Measurements from ENCODE around the gene NHSL1. TPM values are rescaled to one million over a fixed set of nuclear protein-coding genes. Genes with fewer than 3 reads are reported as not detected.

The NHSL1 gene
- total RNA-seq, 1 experiment from 2014 or later, result 32.1 TPM

GRCh38 chr6:138382498-138383265 lies 116.6 kb downstream of the NHSL1 start:
- POLR2A ChIA-PET, result no interaction called here
- H3K27ac Mint-ChIP-seq (ENCODE audit: low read depth, unreplicated experiment), result no peak overlapping the region
- H3K4me3 Mint-ChIP-seq (ENCODE audit: unreplicated experiment), result no peak overlapping the region
- TF ChIP-seq CTCF (IDR thresholded peaks at IDR 0.05; ENCODE audit: unreplicated experiment), result no peak
- H3K4me1 Mint-ChIP-seq (ENCODE audit: insufficient read depth, unreplicated experiment), result no peaks in the 10 kb centered on the region
- DNase-seq (ENCODE audit: unreplicated experiment), result no peak
- no TSS peak for BruUV-seq (replicated peaks)
- CTCF ChIA-PET, result interaction anchor here (0.6 kb wide), 1 partner anchor 444 kb away, joined by 3 read pairs; no protein-coding TSS in a partner anchor
- H3K9me3 Mint-ChIP-seq (ENCODE audit: unreplicated experiment), result no peaks in the 10 kb centered on the region
- no peaks in the 10 kb centered on the region for H3K36me3 Mint-ChIP-seq (ENCODE audit: insufficient read depth, unreplicated experiment)
- H3K27me3 Mint-ChIP-seq (ENCODE audit: insufficient read depth, unreplicated experiment), result no peaks in the 10 kb centered on the region
- intact Hi-C loops (cut with micrococcal nuclease), result no loop called here

- H3K36me3 Mint-ChIP-seq (ENCODE audit: insufficient read depth, unreplicated experiment), result no peaks in the 10 kb centered on the region
- ChIA-PET POLR2A (no interaction called here), CTCF (no interaction called here)
- H3K9me3 Mint-ChIP-seq (ENCODE audit: unreplicated experiment), result no peaks in the 10 kb centered on the region
- no TSS peak for BruUV-seq (replicated peaks)
- H3K27me3 Mint-ChIP-seq (ENCODE audit: insufficient read depth, unreplicated experiment), result no peaks in the 10 kb centered on the region
- intact Hi-C loops (cut with micrococcal nuclease), result no loop called here
- H3K4me3 Mint-ChIP-seq (ENCODE audit: unreplicated experiment), result no peak overlapping the region
- H3K27ac Mint-ChIP-seq (ENCODE audit: low read depth, unreplicated experiment), result no peak overlapping the region
- no peak for DNase-seq (ENCODE audit: unreplicated experiment)
- H3K4me1 Mint-ChIP-seq (ENCODE audit: insufficient read depth, unreplicated experiment), result no peaks in the 10 kb centered on the region
- TF ChIP-seq CTCF (IDR thresholded peaks at IDR 0.05; ENCODE audit: unreplicated experiment), result no peak
These were observed 120.8 kb downstream of the NHSL1 start for GRCh38 chr6:138378463-138378862.

GRCh38 chr6:138377844-138378243 lies 121.5 kb downstream of the NHSL1 start, which contains the start of gene SMIM28:
Gene SMIM28, plus strand, starts transcription at chr6:138377905. Its CDS starts 168 bp downstream, at chr6:138378073.
- POLR2A ChIA-PET, result no interaction called here

GRCh38 chr6:138377042-138377441 lies 122.3 kb downstream of the NHSL1 start:
- TF ChIP-seq CTCF (IDR thresholded peaks at IDR 0.05; ENCODE audit: unreplicated experiment), result no peak
- H3K36me3 Mint-ChIP-seq (ENCODE audit: insufficient read depth, unreplicated experiment), result no peaks in the 10 kb centered on the region
- no peak overlapping the region for H3K27ac Mint-ChIP-seq (ENCODE audit: low read depth, unreplicated experiment)
- no TSS peak for BruUV-seq (replicated peaks)
- no peak overlapping the region for H3K4me3 Mint-ChIP-seq (ENCODE audit: unreplicated experiment)
- CTCF ChIA-PET, result interaction anchor here (0.7 kb wide), 2 partner anchors 66 to 288 kb away, joined by 3 to 6 read pairs; no protein-coding TSS in a partner anchor
- H3K27me3 Mint-ChIP-seq (ENCODE audit: insufficient read depth, unreplicated experiment), result no peaks in the 10 kb centered on the region
- no peak for DNase-seq (ENCODE audit: unreplicated experiment)
- no peaks in the 10 kb centered on the region for H3K9me3 Mint-ChIP-seq (ENCODE audit: unreplicated experiment)
- POLR2A ChIA-PET, result interaction anchor here (0.6 kb wide), 1 partner anchor 70 kb away, joined by 3 read pairs; no protein-coding TSS in a partner anchor
- intact Hi-C loops (cut with micrococcal nuclease), result no loop called here
- H3K4me1 Mint-ChIP-seq (ENCODE audit: insufficient read depth, unreplicated experiment), result no peaks in the 10 kb centered on the region

More at GRCh38 chr6:138377844-138378243, 121.5 kb downstream of the NHSL1 start, which contains the start of gene SMIM28:
- no peaks in the 10 kb centered on the region for H3K9me3 Mint-ChIP-seq (ENCODE audit: unreplicated experiment)
- H3K4me3 Mint-ChIP-seq (ENCODE audit: unreplicated experiment), result no peak within 1 kb of the TSS
- BruUV-seq (replicated peaks), result no TSS peak
- intact Hi-C loops (cut with micrococcal nuclease), result no loop called here
- no peak for DNase-seq (ENCODE audit: unreplicated experiment)
- no peaks in the 10 kb centered on the region for H3K36me3 Mint-ChIP-seq (ENCODE audit: insufficient read depth, unreplicated experiment)
- no peaks in the 10 kb centered on the region for H3K27me3 Mint-ChIP-seq (ENCODE audit: insufficient read depth, unreplicated experiment)
- H3K4me1 Mint-ChIP-seq (ENCODE audit: insufficient read depth, unreplicated experiment), result no peaks in the 10 kb centered on the region
- no peak within 1 kb of the TSS for H3K27ac Mint-ChIP-seq (ENCODE audit: low read depth, unreplicated experiment)
- CTCF ChIA-PET, result no interaction called here
- TF ChIP-seq CTCF (IDR thresholded peaks at IDR 0.05; ENCODE audit: unreplicated experiment), result no peak
